GM23338 (cell line): ENCODE measurements around the gene COPZ1. TPM values are rescaled to one million over a fixed set of nuclear protein-coding genes. Genes with fewer than 3 reads are reported as not detected.

Source experiments
- ATAC-seq: fragments of 200-7000 bp; cut with Tn5 transposase; 3 replicates; pipeline ENCODE4 v1.9.1; 2020
- DNase-seq: peaks from one replicate; pipeline ENCODE4 v3.0.0-alpha.2; 2015; ENCODE audit warnings: low spot score
- H2AFZ ChIP-seq: fragments of 200-600 bp; sonication (generic); 2 replicates; pipeline ENCODE4 v1.8.0; 2016; ENCODE audit warnings: antibody characterized with exemption, mild to moderate bottlenecking, moderate library complexity
- H3F3A ChIP-seq: fragments of 200-600 bp; sonication (generic); replicated peaks from 2 replicates; pipeline ENCODE4 v1.8.0; 2017; ENCODE audit warnings: antibody characterized with exemption, mixed run types, low read depth
- H3K27ac ChIP-seq: fragments of 200-600 bp; sonication (generic); 2 replicates; pipeline ENCODE4 v1.6.1; 2016; ENCODE audit warnings: low read depth
- H3K27me3 ChIP-seq: fragments of 200-600 bp; sonication (generic); 2 replicates; pipeline ENCODE4 v1.8.0; 2016; ENCODE audit warnings: mild to moderate bottlenecking, mixed run types, moderate library complexity; ENCODE audit not compliant: insufficient read depth
- H3K36me3 ChIP-seq: fragments of 200-600 bp; sonication (generic); 2 replicates; pipeline ENCODE4 v1.8.0; 2016; ENCODE audit warnings: mild to moderate bottlenecking; ENCODE audit not compliant: insufficient read depth
- H3K4me1 ChIP-seq: fragments of 200-600 bp; sonication (generic); 2 replicates; pipeline ENCODE4 v1.8.0; 2016; ENCODE audit warnings: mild to moderate bottlenecking, moderate library complexity; ENCODE audit not compliant: insufficient read depth
- H3K4me2 ChIP-seq: fragments of 200-600 bp; sonication (generic); 2 replicates; pipeline ENCODE4 v1.7.1; 2017; ENCODE audit warnings: mixed run types
- H3K4me3 ChIP-seq: fragments of 200-600 bp; sonication (generic); 2 replicates; pipeline ENCODE4 v1.6.1; 2016; ENCODE audit warnings: mixed run types
- H3K79me2 ChIP-seq: fragments of 200-600 bp; sonication (generic); replicated peaks from 2 replicates; pipeline ENCODE4 v1.8.0; 2017; ENCODE audit warnings: mild to moderate bottlenecking; ENCODE audit not compliant: insufficient read depth
- H3K9me2 ChIP-seq: fragments of 200-600 bp; sonication (generic); 2 replicates; pipeline ENCODE4 v1.8.0; 2017; ENCODE audit not compliant: insufficient read depth
- H4K20me1 ChIP-seq: fragments of 200-600 bp; sonication (generic); replicated peaks from 2 replicates; pipeline ENCODE4 v1.8.0; 2017; ENCODE audit warnings: mild to moderate bottlenecking; ENCODE audit not compliant: insufficient read depth
- H3K27ac Mint-ChIP-seq: 2 replicates; pipeline ENCODE4 v1.8.0; 2020; ENCODE audit warnings: inconsistent platforms, mild to moderate bottlenecking, moderate library complexity, mixed read lengths
- H3K27me3 Mint-ChIP-seq: 3 replicates; pipeline ENCODE4 v1.8.0; 2022; ENCODE audit warnings: low read depth, mild to moderate bottlenecking, moderate library complexity, mixed read lengths, inconsistent platforms; ENCODE audit not compliant: insufficient read depth, poor library complexity
- H3K36me3 Mint-ChIP-seq: 3 replicates; pipeline ENCODE4 v1.8.0; 2021; ENCODE audit warnings: low read depth, mild to moderate bottlenecking, inconsistent platforms, moderate library complexity, mixed read lengths
- H3K4me1 Mint-ChIP-seq: 3 replicates; pipeline ENCODE4 v1.8.0; 2020; ENCODE audit warnings: mild to moderate bottlenecking, inconsistent platforms, mixed read lengths
- H3K4me3 Mint-ChIP-seq: 3 replicates; pipeline ENCODE4 v1.8.0; 2021; ENCODE audit warnings: moderate library complexity, mild to moderate bottlenecking, inconsistent platforms, mixed read lengths
- H3K9me3 Mint-ChIP-seq: 3 replicates; pipeline ENCODE4 v1.8.0; 2020; ENCODE audit warnings: moderate library complexity, mild to moderate bottlenecking, inconsistent platforms, mixed read lengths
- CTCF ChIP-seq, 2 experiments: fragments of 200-600 bp in 1 of 2; sonication (generic) in 1 of 2; conservative IDR thresholded peaks; 2 replicates each; pipeline versions ENCODE4 v1.5.1 to v1.6.1; 2016 to 2017; ENCODE audit warnings: antibody characterized with exemption in 2 of 2, low read depth in 2 of 2, mild to moderate bottlenecking in 2 of 2, moderate library complexity in 1 of 2
- ETS1 ChIP-seq: IDR thresholded peaks from 2 replicates; pipeline ENCODE4 v1.6.1; 2016; ENCODE audit warnings: antibody characterized with exemption
- EZH2phosphoT487 ChIP-seq: fragments of 200-600 bp; sonication (generic); IDR thresholded peaks from one replicate; pipeline ENCODE4 v1.8.1; 2018; ENCODE audit warnings: antibody characterized with exemption; ENCODE audit not compliant: unreplicated experiment
- REST ChIP-seq: IDR thresholded peaks from one replicate; pipeline ENCODE4 v1.6.1; 2018; ENCODE audit warnings: antibody characterized with exemption; ENCODE audit not compliant: unreplicated experiment
- STAT1 ChIP-seq: IDR thresholded peaks from one replicate; pipeline ENCODE4 v1.6.1; 2016; ENCODE audit warnings: antibody characterized with exemption; ENCODE audit not compliant: unreplicated experiment
- ZNF331 ChIP-seq: fragments of 250-450 bp; sonication (Bioruptor Pico); IDR thresholded peaks from 2 replicates; pipeline ENCODE4 v1.5.0; 2020; ENCODE audit warnings: low read depth, mild to moderate bottlenecking, moderate library complexity
- polyA plus RNA-seq: library from polyadenylated mRNA; unstranded; fragments of >200 nt; fragmentation: Nextera tagmentation; extraction: Ambion mirVana; gene quantifications from 2 replicates; pipeline ENCODE4 v1.2.1, GENCODE V29; 2016
- total RNA-seq: library from RNA; depleted of rRNA; stranded (reverse); fragments of >200 nt; shearing (Covaris generic); gene quantifications from 2 replicates; pipeline ENCODE4 v1.2.3, GENCODE V29; 2014
- TF ChIP-seq, protein P1 (sequence below): fragments of 250-450 bp; sonication (Bioruptor Pico); IDR thresholded peaks from 2 replicates; pipeline ENCODE4 v1.5.0; 2020; ENCODE audit warnings: mild to moderate bottlenecking, moderate library complexity

The COPZ1 gene
- total and polyA plus RNA-seq, 2 experiments from 2014 or later, result 79.9 to 91.2 TPM

DNA sequence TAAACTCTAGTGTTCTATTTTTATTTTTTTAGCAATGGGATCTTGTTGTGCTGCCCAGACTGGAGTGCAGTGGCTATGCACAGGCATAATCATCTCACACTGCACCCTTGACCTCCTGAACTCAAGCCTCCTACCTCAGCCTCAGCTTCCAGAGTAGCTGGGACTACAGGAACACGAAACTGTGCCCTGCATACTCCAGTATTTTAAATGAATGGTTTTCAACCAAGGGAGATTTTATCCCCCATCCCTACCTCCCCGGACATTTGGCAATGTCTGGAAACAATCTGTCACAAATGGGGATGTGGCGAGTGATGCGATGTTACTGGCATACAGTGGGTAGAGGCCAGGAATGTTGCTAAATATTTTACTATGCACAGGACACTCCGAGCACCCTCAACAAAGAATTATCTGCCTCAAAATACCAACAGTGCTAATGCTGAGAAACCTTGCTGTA lies 47.1 kb upstream of the COPZ1 start (continued):
- no peak for TF ChIP-seq CTCF (conservative IDR thresholded peaks at IDR 0.05; ENCODE audit: low read depth in 2 of 2)
- no peak for TF ChIP-seq ZNF331 (CRISPR knock-in tag)

DNA sequence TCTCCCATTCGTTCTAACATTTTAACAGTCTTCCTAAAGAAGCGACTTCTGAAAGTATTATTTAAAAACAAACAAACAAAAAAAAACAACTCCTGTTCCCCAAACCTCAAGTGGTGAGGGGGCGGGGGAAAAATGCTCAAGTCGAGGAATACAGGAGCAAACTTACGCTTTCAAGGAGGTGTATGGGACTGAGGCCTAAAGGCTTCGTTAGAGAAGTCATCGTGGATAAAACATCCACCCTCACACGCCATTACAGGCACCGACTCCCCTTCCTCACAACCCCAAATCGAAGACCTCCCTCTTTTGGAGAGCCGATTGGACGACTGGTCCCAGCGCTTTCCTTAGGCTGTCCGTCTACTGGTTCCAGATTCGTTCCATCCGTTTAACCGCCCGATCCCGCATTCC lies 45.7 kb upstream of the COPZ1 start:
- peaks cover 87% of the 10 kb centered on the region for H3K79me2 ChIP-seq
- H3K27ac ChIP-seq, result peak overlapping the region; percentile 95
- no peak overlapping the region for H3K27ac Mint-ChIP-seq
- peak overlapping the region; percentile 88 for H3K4me2 ChIP-seq
- no peak overlapping the region for H3K4me3 Mint-ChIP-seq
- DNase-seq, result no peak
- H3K4me3 ChIP-seq, result peak overlapping the region; percentile 73
- peaks cover 46% of the 10 kb centered on the region for H4K20me1 ChIP-seq
- H3K9me2 ChIP-seq, result no peaks in the 10 kb centered on the region
- peaks cover 7% of the 10 kb centered on the region for H3K36me3 Mint-ChIP-seq
- peaks cover 7% of the 10 kb centered on the region; the same call in 1 of the 3 replicates for H3K9me3 Mint-ChIP-seq
- H3K4me1 ChIP-seq, result peaks cover 41% of the 10 kb centered on the region
- H3K4me1 Mint-ChIP-seq, result peaks cover 43% of the 10 kb centered on the region
- peaks cover 33% of the 10 kb centered on the region for H3K36me3 ChIP-seq
- no peak for ATAC-seq
- H3F3A ChIP-seq, result peaks cover 28% of the 10 kb centered on the region
- H3K27me3 ChIP-seq, result no peaks in the 10 kb centered on the region
- peaks cover 14% of the 10 kb centered on the region for H3K27me3 Mint-ChIP-seq
- no peak overlapping the region for H2AFZ ChIP-seq
- TF ChIP-seq EZH2phosphoT487 (no peak), ETS1 (no peak), STAT1 (no peak), REST (no peak), CTCF (conservative IDR thresholded peaks at IDR 0.05; ENCODE audit: low read depth in 2 of 2) (no peak), ZNF331 (CRISPR knock-in tag) (no peak)
- TF ChIP-seq, protein P1, sequence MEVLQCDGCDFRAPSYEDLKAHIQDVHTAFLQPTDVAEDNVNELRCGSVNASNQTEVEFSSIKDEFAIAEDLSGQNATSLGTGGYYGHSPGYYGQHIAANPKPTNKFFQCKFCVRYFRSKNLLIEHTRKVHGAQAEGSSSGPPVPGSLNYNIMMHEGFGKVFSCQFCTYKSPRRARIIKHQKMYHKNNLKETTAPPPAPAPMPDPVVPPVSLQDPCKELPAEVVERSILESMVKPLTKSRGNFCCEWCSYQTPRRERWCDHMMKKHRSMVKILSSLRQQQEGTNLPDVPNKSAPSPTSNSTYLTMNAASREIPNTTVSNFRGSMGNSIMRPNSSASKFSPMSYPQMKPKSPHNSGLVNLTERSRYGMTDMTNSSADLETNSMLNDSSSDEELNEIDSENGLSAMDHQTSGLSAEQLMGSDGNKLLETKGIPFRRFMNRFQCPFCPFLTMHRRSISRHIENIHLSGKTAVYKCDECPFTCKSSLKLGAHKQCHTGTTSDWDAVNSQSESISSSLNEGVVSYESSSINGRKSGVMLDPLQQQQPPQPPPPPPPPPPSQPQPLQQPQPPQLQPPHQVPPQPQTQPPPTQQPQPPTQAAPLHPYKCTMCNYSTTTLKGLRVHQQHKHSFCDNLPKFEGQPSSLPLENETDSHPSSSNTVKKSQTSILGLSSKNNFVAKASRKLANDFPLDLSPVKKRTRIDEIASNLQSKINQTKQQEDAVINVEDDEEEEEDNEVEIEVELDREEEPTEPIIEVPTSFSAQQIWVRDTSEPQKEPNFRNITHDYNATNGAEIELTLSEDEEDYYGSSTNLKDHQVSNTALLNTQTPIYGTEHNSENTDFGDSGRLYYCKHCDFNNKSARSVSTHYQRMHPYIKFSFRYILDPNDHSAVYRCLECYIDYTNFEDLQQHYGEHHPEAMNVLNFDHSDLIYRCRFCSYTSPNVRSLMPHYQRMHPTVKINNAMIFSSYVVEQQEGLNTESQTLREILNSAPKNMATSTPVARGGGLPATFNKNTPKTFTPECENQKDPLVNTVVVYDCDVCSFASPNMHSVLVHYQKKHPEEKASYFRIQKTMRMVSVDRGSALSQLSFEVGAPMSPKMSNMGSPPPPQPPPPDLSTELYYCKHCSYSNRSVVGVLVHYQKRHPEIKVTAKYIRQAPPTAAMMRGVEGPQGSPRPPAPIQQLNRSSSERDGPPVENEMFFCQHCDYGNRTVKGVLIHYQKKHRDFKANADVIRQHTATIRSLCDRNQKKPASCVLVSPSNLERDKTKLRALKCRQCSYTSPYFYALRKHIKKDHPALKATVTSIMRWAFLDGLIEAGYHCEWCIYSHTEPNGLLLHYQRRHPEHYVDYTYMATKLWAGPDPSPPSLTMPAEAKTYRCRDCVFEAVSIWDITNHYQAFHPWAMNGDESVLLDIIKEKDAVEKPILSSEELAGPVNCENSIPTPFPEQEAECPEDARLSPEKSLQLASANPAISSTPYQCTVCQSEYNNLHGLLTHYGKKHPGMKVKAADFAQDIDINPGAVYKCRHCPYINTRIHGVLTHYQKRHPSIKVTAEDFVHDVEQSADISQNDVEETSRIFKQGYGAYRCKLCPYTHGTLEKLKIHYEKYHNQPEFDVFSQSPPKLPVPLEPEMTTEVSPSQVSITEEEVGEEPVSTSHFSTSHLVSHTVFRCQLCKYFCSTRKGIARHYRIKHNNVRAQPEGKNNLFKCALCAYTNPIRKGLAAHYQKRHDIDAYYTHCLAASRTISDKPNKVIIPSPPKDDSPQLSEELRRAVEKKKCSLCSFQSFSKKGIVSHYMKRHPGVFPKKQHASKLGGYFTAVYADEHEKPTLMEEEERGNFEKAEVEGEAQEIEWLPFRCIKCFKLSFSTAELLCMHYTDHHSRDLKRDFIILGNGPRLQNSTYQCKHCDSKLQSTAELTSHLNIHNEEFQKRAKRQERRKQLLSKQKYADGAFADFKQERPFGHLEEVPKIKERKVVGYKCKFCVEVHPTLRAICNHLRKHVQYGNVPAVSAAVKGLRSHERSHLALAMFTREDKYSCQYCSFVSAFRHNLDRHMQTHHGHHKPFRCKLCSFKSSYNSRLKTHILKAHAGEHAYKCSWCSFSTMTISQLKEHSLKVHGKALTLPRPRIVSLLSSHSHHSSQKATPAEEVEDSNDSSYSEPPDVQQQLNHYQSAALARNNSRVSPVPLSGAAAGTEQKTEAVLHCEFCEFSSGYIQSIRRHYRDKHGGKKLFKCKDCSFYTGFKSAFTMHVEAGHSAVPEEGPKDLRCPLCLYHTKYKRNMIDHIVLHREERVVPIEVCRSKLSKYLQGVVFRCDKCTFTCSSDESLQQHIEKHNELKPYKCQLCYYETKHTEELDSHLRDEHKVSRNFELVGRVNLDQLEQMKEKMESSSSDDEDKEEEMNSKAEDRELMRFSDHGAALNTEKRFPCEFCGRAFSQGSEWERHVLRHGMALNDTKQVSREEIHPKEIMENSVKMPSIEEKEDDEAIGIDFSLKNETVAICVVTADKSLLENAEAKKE, result no peak
